ENCODE measurements around the gene ARF5.

- TF ChIP-seq, protein P1, sequence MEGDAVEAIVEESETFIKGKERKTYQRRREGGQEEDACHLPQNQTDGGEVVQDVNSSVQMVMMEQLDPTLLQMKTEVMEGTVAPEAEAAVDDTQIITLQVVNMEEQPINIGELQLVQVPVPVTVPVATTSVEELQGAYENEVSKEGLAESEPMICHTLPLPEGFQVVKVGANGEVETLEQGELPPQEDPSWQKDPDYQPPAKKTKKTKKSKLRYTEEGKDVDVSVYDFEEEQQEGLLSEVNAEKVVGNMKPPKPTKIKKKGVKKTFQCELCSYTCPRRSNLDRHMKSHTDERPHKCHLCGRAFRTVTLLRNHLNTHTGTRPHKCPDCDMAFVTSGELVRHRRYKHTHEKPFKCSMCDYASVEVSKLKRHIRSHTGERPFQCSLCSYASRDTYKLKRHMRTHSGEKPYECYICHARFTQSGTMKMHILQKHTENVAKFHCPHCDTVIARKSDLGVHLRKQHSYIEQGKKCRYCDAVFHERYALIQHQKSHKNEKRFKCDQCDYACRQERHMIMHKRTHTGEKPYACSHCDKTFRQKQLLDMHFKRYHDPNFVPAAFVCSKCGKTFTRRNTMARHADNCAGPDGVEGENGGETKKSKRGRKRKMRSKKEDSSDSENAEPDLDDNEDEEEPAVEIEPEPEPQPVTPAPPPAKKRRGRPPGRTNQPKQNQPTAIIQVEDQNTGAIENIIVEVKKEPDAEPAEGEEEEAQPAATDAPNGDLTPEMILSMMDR (IDR thresholded peaks at IDR 0.05), result no peak
- TF ChIP-seq POLR2AphosphoS5 (IDR thresholded peaks at IDR 0.05), result no peak
Observed at GRCh38 chr7:127619681-127620405, 31.6 kb downstream of the ARF5 start.
